ENCODE data around the gene ALDOB.

ALDOB gene

GRCh38 chr9:101470021-101470420 lies 34.4 kb upstream of the ALDOB start:
- no peak for ATAC-seq
- TF ChIP-seq ISL1 (CRISPR knock-in tag; IDR thresholded peaks at IDR 0.05): no peak
- TF ChIP-seq ARNTL (CRISPR knock-in tag; IDR thresholded peaks at IDR 0.05; ENCODE audit: borderline replicate concordance, low read depth): no peak
- TF ChIP-seq CREB5 (CRISPR knock-in tag; IDR thresholded peaks at IDR 0.05; ENCODE audit: low read depth): no peak

- TF ChIP-seq OSR1 (CRISPR knock-in tag; IDR thresholded peaks at IDR 0.05): no peak
- no peak for TF ChIP-seq ZFP3 (CRISPR knock-in tag; IDR thresholded peaks at IDR 0.05)
- no peak for TF ChIP-seq PPARA (CRISPR knock-in tag; IDR thresholded peaks at IDR 0.05; ENCODE audit: borderline replicate concordance)
- TF ChIP-seq SNAI2 (CRISPR knock-in tag; IDR thresholded peaks at IDR 0.05): no peak
- TF ChIP-seq ZNF70 (CRISPR knock-in tag; IDR thresholded peaks at IDR 0.05): no peak
- TF ChIP-seq ZC3H10 (CRISPR knock-in tag; IDR thresholded peaks at IDR 0.05): no peak
- TF ChIP-seq BACH2 (CRISPR knock-in tag; IDR thresholded peaks at IDR 0.05; ENCODE audit: borderline replicate concordance): no peak
- TF ChIP-seq ISL1 (CRISPR knock-in tag; IDR thresholded peaks at IDR 0.05): no peak
- no peak for TF ChIP-seq GLIS3 (CRISPR knock-in tag; IDR thresholded peaks at IDR 0.05)
- TF ChIP-seq POU6F1 (CRISPR knock-in tag; IDR thresholded peaks at IDR 0.05; ENCODE audit: borderline replicate concordance, low read depth): no peak
- TF ChIP-seq TSHZ2 (CRISPR knock-in tag; IDR thresholded peaks at IDR 0.05): no peak
- TF ChIP-seq ZNF8 (CRISPR knock-in tag; IDR thresholded peaks at IDR 0.05): no peak
- TF ChIP-seq ZNF565 (CRISPR knock-in tag; conservative IDR thresholded peaks at IDR 0.05; ENCODE audit: low read depth): no peak
- ATAC-seq: no peak
Observed at GRCh38 chr9:101469026-101469425, 33.5 kb upstream of the ALDOB start.

- ATAC-seq: no peak
Observed at GRCh38 chr9:101468116-101468515, 32.5 kb upstream of the ALDOB start.

More at GRCh38 chr9:101468116-101468515, 32.5 kb upstream of the ALDOB start:
- TF ChIP-seq CSDC2 (CRISPR knock-in tag; IDR thresholded peaks at IDR 0.05): no peak
- TF ChIP-seq GLIS3 (CRISPR knock-in tag; IDR thresholded peaks at IDR 0.05): no peak
- TF ChIP-seq ISL1 (CRISPR knock-in tag; IDR thresholded peaks at IDR 0.05): no peak
- no peak for TF ChIP-seq SNAI2 (CRISPR knock-in tag; IDR thresholded peaks at IDR 0.05)
- TF ChIP-seq ZNF70 (CRISPR knock-in tag; IDR thresholded peaks at IDR 0.05): no peak
- TF ChIP-seq ZFP3 (CRISPR knock-in tag; IDR thresholded peaks at IDR 0.05): no peak
- TF ChIP-seq PATZ1 (CRISPR knock-in tag; IDR thresholded peaks at IDR 0.05; ENCODE audit: borderline replicate concordance): no peak
- TF ChIP-seq ZNF565 (CRISPR knock-in tag; conservative IDR thresholded peaks at IDR 0.05; ENCODE audit: low read depth): no peak
- no peak for TF ChIP-seq ZC3H10 (CRISPR knock-in tag; IDR thresholded peaks at IDR 0.05)
- no peak for TF ChIP-seq ESRRG (CRISPR knock-in tag; IDR thresholded peaks at IDR 0.05)
- TF ChIP-seq BACH2 (CRISPR knock-in tag; IDR thresholded peaks at IDR 0.05; ENCODE audit: borderline replicate concordance): no peak
- TF ChIP-seq ARNTL (CRISPR knock-in tag; IDR thresholded peaks at IDR 0.05; ENCODE audit: borderline replicate concordance, low read depth): no peak
- no peak for TF ChIP-seq TOX (CRISPR knock-in tag; IDR thresholded peaks at IDR 0.05; ENCODE audit: borderline replicate concordance)
- no peak for TF ChIP-seq CSRNP3 (CRISPR knock-in tag; IDR thresholded peaks at IDR 0.05)
- no peak for TF ChIP-seq PPARA (CRISPR knock-in tag; IDR thresholded peaks at IDR 0.05; ENCODE audit: borderline replicate concordance)
- no peak for TF ChIP-seq CREB5 (CRISPR knock-in tag; IDR thresholded peaks at IDR 0.05; ENCODE audit: low read depth)
- TF ChIP-seq OSR1 (CRISPR knock-in tag; IDR thresholded peaks at IDR 0.05): no peak
- TF ChIP-seq ZFP30 (CRISPR knock-in tag; IDR thresholded peaks at IDR 0.05): no peak
